GM21717 (cell line): Measurements from ENCODE around the gene VPS33A.

Source experiments
- ATAC-seq: cut with Tn5 transposase; IDR thresholded peaks from one replicate; pipeline ENCODE4 v1.9.1; 2021; ENCODE audit warnings: mild to moderate bottlenecking, moderate library complexity; ENCODE audit not compliant: unreplicated experiment

The VPS33A gene

GRCh38 chr12:122184517-122184916, 81.8 kb downstream of the VPS33A start:
- no peak for ATAC-seq

DNA sequence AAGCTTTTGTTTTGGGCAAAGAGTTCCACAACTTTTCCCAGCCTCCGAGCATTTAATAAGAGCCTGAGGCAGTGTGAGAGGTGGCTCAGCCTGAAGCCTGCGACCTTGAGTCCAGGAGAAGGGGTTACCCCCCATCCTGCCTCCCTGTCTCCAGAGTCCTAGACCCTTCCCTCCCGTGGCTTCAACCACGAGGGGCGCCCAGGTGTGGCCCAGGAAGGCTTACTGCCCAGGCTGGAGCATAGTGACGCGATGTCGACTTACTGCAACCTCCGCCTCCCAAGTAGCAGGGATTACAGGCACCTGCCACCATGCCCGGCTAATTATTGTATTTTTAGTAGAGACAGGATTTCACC, 82.7 kb downstream of the VPS33A start:
- ATAC-seq, result no peak

- no peak for ATAC-seq
Observed at GRCh38 chr12:122182887-122183587, 83.3 kb downstream of the VPS33A start, which contains the start of gene LRRC43. TSS of gene LRRC43 (plus strand) at chr12:122183123. CDS start at chr12:122183145, 22 bp downstream.
